Measurements from ENCODE around the gene PGA3.
"Not testable (repeated sequence)": the region's sequence is repeated elsewhere in the genome, so short reads cannot be mapped to it uniquely, and the experiment has no call there.

Gene PGA3

DNA sequence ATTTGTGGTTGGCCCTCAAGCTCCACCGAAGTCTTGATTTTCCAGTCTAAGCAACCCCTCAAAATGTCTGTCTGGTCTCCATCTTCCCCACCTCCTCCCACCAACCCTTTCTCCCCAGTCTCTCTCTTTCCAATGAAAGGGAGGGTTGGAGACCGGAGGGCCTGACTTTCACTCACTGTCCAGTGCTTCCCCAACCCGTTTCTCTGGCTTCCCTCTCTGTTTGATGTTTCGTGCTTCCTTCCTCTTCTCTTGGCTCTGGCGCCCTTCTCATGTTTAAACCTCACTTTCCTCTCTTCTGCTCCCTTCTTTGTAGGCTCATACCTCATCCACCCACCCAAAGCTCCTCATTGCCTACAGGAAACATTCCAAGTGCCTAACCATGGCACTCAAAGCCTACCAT lies 31.0 kb upstream of the PGA3 start:
- DNase-seq, result no peak

GRCh38 chr11:61172888-61173287 lies 30.4 kb upstream of the PGA3 start:
- DNase-seq, result no peak

GRCh38 chr11:61173456-61173855 lies 29.9 kb upstream of the PGA3 start:
- DNase-seq, result no peak

GRCh38 chr11:61174273-61174672 lies 29.0 kb upstream of the PGA3 start:
- DNase-seq, result peak; percentile 81

DNA sequence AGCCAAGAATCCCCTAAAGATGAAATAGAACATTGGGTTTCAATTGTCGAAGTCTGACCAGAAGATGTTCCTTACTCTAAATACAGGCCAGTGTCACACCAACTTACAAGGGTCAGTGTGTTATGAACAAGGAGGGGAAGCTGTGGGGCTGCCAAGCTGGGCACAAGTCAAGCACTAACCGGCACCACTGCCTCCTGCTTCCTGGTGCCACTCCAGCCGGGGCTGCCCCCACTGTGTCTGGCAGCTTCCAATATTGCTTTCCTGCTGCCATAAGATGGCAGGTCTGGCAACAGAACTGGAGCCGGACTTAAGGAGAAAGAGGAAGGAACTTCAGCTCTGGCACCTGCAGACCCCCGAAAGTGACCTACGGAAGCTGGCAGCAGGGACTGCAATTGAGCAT lies 28.4 kb upstream of the PGA3 start:
- DNase-seq, result no peak

GRCh38 chr11:61176446-61176845 lies 26.9 kb upstream of the PGA3 start:
- no peak for DNase-seq

- DNase-seq, result not testable (repeated sequence)
Measured at GRCh38 chr11:61180205-61180604, 23.1 kb upstream of the PGA3 start.

GRCh38 chr11:61181489-61181888 lies 21.8 kb upstream of the PGA3 start:
- DNase-seq, result no peak

DNA sequence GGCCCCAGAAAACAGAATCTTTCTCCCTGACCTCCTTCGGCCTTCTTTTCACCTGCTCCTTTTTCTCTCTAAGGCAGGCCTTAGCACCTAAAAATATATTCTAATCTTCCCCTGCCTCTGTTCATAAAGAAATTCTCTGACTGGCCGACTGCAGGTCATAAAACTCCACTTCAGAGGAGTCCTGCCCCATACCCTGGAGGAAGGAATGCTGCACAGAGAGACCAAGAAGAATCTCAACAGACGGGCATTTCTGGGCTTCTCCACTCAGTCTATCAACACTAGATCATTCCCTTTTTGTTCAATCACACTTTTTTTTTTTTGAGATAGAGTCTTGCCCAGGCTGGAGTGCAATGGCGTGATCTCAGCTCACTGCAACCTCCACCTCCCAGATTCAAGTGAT lies 19.7 kb upstream of the PGA3 start:
- DNase-seq, result no peak

- DNase-seq, result no peak
Measured at GRCh38 chr11:61186504-61186903, 16.8 kb upstream of the PGA3 start.

DNA sequence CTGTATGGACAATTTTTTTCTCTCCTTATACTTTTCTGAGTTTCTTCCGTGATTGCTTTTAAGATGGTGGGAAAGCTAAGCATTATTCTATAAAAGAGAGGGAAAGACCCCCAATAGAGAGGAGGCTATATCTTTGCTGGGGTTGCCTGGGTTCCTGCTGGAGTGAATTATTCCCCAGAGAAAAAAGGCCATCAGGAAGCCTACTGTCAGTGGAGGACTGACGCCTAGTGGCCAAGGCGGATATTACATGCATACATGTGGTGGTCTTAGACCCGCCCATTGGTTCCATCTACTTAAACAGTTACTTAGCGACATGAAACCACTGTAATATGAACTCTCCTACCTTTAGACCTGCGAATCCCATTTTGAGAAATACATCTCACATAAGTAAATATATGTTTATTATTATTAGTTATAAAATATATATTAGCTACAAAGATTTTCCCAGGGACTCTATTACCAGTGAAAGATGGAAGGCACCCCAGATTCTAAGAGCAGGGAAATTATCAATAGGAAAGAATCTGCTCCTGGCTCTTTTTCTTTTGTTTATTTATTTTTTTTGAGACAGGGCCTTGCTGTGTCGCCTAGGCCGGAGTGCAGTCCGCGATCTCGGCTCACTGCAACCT lies 15.7 kb upstream of the PGA3 start:
- peak; percentile 83 for DNase-seq

DNA sequence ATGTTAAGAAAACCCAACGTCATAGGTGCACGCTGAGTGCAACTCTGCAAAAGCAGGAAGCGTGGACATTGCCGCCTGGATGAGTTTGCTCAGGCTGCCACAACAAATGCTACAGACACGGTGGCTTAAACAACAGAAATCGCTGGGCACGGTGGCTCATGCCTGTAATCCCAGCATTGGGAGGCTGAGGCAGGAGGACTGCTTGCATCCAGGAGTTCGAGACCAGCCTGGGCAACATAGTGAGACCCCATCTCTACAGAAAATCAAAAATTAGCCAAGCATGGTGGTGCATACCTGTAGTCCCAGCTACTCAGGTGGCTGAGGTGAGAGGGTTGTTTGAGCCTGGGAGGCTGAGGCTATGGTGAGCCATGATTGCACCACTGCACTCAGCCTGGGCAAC lies 13.4 kb upstream of the PGA3 start:
- DNase-seq, result no peak

GRCh38 chr11:61193596-61193995 lies 9.7 kb upstream of the PGA3 start:
- DNase-seq, result no peak

DNA sequence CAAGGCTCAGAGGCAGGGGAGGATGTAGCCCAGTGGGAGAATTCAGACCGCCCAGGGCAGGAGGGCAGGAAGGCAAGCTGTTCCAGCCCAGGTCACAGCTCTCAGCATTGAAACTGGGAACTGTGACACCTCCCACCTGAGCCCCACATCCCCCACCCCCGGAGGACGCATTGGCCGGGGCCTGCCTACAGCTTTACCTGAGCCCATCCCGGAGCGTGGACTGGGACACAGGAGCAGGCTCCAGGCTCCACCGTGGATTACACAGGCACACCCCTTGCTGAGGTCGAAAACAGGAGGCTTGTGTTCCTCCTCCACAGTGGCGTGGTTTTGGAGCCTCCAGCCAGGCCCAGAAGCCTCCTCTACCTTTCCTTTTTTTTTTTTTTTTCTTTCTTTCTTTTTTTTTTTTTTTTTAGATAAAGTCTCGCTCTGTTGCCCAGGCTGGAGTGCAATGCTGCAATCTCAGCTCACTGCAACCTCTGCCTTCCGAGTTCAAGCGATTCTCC lies 9.1 kb upstream of the PGA3 start:
- no peak for DNase-seq

- no peak for DNase-seq
Measured at GRCh38 chr11:61194981-61195695, 8.2 kb upstream of the PGA3 start.

DNA sequence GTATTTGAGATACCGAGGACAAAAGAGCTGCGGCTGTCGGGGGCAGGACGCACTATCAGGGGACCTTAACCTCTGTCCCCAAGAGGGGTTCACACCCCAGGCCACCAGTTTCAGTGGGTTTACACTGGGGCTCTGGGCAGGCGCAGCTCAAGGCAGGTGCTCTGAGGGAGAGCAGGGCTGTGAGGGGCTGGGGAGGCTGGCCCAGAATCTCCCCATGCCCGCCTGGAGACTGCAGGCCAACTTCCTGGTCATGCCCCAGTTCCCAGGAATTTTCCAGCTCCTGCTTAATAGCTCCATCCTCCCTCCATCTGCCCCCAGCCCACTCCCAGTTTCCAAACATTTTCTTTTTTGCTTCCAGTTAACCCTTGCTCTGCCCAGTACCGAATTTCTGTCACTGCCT lies 7.6 kb upstream of the PGA3 start:
- DNase-seq, result no peak

DNA sequence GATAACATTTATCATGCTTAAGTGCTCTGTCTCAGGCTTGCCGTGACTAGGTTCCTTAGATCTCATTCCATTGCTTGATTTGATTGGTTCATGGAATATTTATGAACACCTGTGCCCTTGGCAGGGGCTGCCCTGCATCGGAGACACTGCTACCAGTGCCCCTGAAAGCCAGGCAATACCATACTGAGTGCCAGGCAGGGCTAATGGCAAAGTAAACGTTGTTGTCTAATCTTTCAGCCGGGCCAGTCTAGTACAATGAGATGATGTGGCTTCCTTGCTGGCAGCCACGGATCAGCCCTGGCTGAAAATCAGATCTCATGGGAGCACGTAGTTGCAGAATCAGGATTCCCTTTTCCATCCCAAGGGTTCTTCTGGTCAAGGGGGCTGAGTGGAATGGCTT lies 5.0 kb upstream of the PGA3 start:
- DNase-seq, result no peak

- DNase-seq, result no peak
Measured at GRCh38 chr11:61198948-61199523, 4.3 kb upstream of the PGA3 start.

- no peak for DNase-seq
Measured at GRCh38 chr11:61201476-61201875, 1.8 kb upstream of the PGA3 start.

- DNase-seq, result not testable (repeated sequence)
Measured at GRCh38 chr11:61203873-61204272, 558 bp downstream of the PGA3 start.

DNA sequence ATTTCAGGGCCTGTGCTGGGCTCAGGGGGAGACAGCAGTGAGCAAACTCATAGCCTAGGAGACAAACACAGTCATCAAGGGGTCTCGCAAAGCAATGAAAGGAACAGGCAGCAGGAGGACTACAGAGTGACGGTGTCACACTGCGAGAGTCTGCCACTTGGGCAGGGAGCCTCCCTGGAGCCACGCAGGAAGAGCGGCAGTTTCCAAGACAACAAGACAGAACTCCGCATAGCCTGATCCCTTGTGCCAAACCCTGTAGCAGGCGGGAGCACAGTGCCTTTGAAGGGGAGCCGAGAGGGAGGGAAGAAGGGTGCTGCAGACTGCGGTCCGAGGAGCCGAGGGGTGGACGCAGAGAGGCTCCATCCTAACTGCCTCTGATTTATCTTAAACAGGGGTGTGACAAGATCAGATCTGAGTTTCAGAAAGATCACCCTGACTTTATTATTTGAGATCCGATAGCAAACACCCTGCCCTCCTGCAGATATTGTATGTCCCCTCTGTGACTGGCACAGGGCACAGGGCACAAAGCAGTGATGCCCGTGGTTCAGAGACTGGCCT lies 1.3 kb downstream of the PGA3 start:
- not testable (repeated sequence) for DNase-seq

GRCh38 chr11:61207636-61208310 lies 4.5 kb downstream of the PGA3 start:
- DNase-seq, result not testable (repeated sequence)

DNA sequence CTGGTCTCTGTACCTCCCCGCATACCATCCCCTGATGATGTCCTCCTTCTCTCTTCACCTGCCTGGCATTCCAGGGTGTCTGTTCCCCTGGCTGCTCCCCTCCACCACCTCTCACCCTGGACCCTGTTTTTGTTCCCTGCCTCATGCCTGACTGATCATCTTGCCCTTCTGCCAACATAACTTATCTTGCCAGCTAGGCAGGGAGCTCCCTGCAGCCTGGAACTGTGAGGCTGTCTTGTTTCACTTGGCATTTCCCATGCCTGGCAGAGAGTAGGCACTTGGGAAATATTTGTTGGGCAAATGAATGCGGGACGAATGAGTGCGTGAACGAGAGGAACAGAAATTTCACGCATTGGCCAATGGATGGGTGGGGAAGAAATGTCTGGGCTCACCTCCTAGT lies 7.3 kb downstream of the PGA3 start:
- not testable (repeated sequence) for DNase-seq
